Stimulated activated CD4-positive, alpha-beta T cell treated with anti-CD3 and anti-CD28 coated beads, Interleukin-4, amount 100 ng/mL, for 48 hours (primary cell): ENCODE measurements around the gene FGFRL1.

Experiments used
- DNase-seq, 2 donors: peaks; one replicate each; pipeline ENCODE4 v3.0.0-alpha.2; 2020; ENCODE audit warnings: low read depth in 2 of 2

Gene FGFRL1

DNA sequence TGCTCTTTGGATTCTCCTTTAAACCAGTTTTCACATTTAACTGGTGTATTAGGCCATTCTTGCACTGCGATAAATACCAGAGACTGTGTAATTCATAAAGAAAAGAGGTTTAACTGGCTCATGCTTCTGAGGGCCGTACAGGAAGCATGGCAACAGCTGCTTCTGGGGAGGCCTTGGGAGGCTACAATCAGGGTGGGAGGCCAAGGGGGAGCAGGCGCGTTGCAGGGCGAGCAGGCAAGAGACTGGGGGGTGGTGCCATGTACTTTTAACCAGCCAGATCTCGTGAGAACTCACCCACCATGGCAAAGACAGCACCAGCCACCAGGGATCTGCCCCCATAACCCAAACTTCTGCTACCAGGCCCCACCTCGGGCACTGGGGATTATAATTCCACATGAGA is 63.8 kb downstream of the FGFRL1 start:
- no peak for DNase-seq

DNA sequence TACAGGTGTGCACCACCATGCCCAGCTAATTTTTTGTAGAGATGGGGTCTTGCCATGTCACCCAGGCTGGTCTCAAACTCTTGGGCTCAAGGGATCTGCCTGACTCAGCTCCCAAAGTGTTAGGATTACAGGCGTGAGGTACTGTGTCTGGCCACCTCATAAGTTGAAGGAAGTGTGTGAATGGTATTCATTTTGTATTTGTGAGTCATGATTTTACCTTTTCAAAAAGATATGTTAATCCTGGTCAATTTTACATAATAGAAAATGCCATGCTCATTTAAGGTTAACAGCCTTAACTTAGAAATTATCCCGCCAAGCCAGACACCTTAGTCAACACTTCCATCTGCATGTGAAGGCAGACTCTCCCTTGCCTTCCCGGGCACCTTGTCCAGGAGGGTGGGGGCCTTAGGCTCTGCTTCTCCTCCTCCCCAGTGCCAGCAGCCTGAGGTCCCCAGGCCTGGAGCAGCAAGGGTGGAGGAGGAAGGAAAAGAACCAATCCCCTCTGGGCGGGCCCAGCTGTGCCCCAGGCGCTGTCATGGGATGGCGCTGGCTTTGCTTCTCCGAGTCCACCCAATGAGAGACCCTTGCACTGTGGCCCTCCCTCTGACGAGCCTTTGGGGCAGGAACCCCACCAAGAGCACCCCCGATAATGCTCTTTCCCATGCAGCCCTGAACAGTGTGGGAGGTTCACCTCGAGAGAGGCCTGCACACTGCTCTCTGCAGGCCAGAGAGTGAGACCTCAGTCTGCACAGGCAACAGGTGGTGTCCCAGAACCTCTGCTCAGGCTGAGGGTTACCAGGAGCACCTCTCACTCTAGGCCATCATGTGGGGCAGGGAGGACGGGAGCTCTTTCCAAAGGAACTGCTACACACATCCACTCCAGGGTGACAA is 64.6 kb downstream of the FGFRL1 start:
- DNase-seq = no peak
